ENCODE data around the gene COL5A1. TPM values are rescaled to one million over a fixed set of nuclear protein-coding genes. Genes with fewer than 3 reads are reported as not detected.
"Not testable (repeated sequence)": the region's sequence is repeated elsewhere in the genome, so short reads cannot be mapped to it uniquely, and the experiment has no call there.

COL5A1 gene
- total RNA-seq, 1 donor from 2014 or later: 0.14 TPM

DNA sequence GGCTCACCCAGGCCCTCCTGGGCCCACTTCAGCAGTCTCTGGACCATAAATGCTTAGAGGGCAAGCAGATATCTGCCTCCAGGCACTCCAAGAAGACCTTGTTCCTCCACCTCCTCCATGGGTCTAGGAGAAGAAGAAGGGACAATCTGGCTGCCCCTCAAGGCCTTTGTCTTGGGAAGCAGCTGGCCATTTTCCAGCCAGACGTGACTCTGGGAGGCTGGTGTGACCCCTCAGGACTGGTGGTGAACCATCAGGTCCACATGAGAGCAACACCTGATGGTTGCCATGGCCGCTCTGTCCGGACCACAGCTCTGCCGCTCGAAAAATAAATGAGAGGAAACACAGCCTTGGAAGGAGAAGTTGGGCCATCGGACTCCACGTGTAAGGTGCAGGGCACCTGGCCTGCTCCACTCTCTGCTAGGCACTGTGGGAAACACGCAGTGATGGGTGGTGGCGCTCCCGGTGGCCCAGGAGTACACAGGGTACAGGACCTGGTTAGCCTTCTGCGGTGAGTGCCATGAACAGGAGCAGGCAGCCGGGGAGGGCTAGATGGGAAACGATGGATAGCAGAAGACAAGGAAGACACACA lies 3.0 kb upstream of the COL5A1 start:
- intact Hi-C loops (cut with micrococcal nuclease): no loop called here

DNA sequence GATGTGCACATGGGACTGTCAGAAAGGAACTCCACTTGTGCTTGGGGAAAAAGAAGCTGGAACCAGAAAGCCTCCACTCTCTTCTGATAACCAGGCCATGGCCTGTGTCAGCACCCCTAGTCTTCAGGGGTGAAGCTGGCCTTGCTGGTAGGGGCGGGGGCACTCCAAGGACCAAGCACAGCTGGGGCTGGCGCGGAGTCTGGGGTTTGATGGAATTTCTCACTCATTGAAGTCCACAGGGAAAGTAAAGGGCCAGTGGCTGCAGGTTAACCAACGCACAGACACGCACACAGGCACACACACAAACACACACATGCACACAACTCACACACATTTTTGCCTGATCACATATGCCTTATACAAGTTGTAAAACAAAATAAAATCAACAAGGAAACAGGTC lies 1.6 kb upstream of the COL5A1 start:
- intact Hi-C loops (cut with micrococcal nuclease): no loop called here

DNA sequence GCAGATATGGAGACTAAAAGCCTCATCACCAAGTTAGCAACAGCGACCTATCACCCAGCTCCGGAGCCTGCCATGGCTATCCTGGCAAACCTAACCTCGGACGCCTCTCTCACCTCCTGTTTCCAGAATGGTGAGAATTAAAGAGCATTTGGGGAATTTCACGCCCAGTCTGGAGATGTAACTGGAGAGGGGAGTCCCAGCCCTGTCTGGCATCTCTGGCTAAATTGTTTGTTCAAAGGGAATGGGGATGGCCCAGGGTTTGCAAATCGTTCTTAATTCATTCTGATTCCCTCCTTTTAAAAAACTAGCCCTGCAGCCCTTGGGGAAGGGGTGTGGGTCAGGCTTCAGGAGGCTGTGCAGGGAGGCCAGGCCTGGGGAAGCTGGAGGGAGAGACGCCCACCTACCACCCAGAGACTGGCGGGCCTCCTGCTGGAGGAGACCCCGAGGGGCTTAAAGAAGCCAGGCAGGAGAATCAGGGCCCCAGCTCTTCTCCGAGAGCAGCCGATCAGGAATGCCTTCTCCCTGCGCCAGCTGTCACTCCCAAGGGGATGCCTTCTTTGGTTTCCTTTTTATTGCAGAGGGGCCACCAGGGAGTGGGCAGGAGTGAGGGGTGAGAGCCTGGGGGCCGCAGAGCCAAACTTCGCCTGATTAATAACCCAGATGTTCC lies 964 bp upstream of the COL5A1 start:
- intact Hi-C loops (cut with micrococcal nuclease): no loop called here

DNA sequence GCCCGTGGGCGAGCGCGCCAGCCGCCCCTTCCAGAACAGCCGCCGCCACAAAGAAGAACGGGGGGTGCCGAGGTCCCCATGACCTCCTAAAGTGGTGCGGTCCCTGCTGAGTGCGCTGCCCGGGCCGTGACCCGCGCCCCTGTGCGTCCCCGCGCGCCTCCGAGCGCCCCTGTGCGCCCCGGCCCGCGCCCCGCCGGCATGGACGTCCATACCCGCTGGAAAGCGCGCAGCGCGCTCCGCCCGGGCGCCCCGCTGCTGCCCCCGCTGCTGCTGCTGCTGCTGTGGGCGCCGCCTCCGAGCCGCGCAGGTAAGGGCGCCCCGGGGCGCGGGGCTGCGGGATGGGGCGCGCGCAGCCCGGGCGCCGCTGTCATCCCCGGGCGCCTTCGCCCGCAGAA lies 384 bp downstream of the COL5A1 start:
- intact Hi-C loops (cut with micrococcal nuclease): no loop called here

DNA sequence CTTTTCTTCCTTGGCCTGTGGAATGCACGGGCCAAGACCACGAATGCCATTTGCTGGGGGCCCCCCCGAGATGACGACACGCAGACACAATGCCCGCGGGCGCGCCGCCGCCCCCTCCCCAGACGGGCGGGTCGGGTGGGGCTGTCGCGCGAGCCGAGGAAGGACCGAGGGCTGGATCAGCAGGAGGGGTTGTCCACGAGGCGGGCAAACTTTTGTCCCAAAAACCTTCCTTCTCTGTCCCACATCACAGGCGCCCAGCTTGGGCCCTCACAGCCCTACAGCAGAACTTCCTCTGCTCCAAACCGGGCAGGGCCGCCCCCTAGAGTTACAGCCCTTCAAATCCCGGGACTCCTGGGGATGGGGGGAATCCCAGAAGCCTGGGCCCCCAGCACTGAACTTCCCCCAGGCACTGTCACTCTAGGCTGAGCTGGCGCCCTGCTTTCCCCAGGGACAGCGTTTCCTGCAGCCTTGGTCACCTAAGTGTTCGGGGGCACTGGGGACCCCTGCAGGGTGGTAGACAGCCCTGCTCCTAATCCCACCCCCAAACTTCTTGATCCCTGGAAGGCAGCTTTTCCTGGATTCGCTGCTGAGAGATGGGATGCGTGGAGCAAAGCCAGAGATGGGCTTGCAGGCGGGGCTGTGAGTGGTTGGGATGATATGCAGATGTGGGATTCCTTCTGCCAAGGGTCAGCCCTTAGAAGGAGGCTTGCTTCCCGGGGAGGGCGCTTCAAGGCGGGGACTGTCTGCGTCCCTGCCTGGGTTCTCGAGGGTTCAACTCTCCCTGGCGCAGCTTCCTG lies 980 bp downstream of the COL5A1 start:
- intact Hi-C loops (cut with micrococcal nuclease): no loop called here

DNA sequence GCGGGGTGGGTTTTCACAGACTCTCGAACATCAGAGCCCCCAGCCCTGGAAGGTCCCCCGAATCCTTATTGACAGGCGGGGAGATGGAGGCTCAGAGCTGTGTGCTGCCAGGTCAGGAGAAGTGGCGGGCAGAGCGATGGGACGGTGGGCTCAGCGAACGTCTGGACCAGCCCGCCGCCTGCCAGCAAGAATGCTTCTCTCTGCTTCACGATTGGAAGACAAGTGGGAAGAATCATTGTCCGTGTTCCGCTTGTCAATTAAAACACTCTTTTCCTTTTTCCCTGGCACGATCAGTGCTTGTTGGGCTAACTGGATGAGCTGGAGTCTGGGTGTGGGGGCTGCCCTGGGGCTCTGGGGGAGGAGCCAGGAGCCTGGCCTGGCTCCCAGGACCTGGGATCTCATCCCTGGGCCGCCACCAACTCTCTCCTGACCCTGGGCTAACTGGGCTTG lies 1.6 kb downstream of the COL5A1 start:
- intact Hi-C loops (cut with micrococcal nuclease): no loop called here

DNA sequence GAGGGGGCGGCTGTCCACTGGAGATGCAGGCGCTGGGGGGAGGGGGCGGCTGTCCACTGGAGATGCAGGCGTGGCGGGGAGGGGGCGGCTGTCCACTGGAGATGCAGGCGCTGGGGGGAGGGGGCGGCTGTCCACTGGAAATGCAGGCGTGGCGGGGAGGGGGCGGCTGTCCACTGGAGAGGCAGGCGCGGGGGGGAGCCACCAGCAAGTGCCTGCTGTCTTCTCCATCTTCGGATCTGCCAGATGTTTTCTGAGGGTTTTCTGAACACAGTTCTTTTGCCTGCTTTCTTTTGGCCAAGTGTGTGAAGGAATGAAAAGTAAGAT lies 2.8 kb downstream of the COL5A1 start:
- intact Hi-C loops (cut with micrococcal nuclease): not testable (repeated sequence)

DNA sequence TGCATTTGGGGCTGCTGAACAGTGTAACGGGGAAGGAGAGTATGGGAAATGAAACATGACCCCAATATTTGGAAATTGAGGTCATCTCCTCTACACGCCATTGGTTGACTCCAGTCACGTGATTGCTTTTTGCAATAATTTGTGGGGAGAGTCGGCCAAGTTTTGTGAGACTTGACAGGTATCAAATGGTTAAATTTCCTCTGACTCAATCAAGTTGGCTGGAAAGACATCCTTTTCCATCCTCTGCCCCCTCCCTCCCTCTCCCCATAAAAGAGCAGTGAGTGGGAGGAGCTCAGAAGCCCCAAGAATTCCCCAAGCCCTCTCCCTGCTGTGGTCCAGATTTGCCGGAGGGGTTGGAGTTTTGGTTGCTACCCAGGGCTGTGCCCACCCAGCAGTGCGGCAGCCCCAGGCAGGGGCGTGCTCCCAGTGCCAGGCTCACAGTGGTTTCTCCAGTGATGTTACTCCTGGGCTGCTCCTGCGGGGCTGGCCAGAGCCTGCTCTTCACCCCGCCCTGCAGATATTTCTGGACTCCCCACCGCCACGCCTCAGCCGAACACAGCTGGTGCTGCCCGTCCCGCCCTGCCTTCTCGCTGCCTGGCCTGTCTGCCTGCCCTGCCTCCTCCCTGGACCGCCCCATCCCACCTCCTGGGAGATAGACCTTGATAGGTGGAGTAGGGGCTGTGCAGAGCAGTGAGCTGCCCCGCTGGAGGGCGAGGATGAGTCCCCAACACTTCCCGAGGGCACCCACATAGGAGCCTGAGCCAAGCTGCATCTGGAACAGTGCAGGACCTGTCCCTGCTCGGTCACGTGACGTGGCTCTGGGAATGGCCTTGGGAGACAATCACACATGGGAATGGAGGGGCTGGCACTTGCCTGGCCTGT lies 3.4 kb downstream of the COL5A1 start:
- intact Hi-C loops (cut with micrococcal nuclease): no loop called here

DNA sequence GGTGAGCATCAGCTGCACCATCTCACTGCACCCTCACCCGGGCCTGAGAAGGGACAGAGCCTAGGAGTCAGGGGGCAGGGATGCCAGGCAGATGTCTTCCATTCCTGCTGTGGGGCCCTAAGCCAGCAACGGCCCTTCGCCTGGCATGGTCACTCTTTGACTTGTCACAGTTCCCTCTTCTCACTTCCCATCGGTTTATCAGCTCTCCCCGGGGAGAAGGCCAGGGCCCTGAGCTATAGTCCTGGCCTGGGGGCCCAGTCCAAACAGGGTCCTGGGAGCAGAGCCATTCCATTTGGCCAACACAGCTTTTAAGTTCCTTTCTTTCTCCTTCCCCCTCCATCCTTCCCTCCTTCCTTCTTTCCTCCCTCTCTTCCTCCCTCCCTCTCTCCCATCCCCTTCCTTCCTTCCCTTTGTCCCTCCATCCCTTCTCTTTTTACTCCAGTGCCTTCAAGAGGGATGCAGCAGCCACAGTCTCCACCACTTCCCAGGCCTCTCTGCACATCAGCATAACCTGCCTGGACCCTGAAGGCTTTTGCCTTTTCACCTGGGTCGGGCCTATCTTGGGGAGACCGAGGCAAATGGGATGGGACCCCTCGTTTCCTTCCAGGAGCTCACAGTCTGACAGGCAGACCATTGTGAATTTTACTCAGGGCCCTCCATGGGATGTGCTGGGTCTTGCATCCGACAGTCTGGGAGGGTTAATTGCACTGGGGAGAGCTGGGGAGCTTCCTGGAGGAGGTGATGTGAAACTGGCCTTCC lies 4.2 kb downstream of the COL5A1 start:
- intact Hi-C loops (cut with micrococcal nuclease): no loop called here

DNA sequence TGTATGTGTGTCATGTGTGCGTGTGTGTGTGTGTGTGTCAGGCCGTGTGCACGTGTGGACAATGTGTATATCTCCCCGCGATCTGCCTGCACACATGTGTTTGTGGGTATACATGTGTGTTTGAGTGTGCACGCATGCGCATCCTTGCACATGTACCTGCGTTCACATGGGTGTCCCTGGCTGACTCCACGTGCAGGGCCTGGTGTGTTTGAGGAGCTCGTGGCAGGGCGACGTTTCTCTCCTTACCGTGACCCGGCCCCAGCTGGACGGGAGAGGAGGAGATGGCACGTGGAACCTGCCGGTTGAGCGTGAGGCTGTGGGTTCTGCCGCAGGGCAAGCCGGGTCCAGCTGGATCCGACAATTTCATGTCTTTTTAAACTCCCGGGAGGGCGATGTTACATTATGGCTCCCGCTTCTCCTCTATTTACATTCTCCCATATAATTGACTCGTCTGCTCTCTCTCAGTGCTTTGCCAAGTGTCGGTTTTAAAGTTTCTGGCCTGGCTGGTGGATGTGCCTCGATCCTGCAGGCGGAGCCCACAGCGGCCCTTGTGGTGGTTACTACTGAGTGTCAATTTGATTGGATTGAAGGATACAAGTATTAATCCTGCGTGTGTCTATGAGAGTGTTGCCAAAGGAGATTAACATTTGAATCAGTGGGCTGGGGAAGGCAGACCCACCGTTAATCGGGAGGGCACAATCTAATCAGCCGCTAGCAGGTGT lies 5.9 kb downstream of the COL5A1 start:
- intact Hi-C loops (cut with micrococcal nuclease): no loop called here

DNA sequence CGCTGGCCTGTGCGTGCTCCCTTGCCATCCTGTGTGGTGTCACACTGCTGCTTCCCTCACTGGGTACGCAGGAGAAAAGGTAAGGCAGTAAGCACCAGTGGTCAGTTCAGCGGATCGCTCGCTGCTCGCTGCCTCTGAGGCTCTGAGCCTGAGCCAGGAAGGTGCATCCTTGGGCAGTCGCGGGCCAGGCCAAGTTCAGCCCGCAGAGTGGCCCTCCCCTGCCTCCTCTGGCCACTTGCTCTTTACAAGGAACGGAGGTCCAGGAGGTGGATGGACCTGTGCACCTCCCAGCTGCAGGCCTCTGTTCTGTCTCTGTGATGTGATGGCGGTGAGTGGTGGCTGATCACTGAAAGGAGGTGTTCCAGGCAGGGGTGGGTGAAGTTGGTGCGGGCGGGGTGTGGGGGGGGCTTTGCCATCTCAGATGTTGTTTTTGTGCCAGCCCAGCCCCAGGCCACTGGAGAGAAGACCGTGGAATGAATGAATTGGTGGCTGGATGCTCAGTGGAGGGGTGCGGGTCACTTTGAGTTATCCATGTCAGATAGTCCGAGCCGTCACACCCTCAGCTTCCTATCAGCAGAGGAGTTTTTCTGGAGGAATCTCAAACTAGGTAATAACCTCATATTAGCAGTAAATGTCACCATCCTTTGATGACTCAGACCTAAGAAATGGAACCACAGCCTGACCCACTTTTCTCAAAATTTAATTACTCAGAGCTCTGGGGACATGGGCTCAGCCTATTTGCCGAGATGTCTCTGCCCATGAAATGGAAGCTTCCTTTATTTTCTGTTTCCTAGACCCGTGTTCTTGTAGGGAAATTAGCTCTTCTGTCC lies 7.3 kb downstream of the COL5A1 start:
- intact Hi-C loops (cut with micrococcal nuclease): no loop called here

DNA sequence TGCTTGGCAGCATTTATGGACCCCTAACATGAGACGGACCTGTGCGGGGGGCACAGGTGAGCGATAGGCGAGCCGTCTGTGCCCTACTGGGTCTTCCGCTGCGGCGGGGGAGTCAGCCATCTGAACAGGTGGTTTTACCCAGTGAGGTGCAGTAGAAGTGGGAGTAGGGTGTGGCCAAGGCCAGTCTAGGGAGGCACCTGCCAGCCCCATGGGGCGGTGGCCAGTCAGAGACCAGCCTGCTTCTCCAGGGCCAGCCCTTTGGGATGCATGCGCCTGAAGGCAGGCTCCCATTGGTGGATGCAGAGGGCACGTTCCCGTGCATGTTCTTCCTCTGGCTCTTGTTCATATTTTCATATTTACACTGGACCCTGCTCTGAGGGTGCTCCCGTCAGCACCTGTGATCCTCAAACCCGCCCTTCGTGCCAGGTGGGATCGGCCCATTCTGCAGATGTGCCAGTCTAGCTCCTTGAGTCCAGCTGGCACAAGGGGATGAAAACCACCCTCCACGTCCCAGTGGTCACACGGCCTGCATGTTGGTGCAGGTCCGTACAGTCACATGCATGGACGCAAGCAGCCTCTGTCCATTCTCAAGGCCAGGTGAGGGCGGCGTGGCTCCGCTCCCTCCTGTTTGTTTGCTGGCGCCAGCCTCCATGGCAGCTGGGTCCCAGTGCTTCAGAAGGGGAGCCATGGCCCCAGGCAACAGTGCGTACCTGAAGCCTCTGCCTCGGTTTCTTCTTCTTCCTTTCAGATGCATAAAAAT lies 9.0 kb downstream of the COL5A1 start:
- intact Hi-C loops (cut with micrococcal nuclease): no loop called here

DNA sequence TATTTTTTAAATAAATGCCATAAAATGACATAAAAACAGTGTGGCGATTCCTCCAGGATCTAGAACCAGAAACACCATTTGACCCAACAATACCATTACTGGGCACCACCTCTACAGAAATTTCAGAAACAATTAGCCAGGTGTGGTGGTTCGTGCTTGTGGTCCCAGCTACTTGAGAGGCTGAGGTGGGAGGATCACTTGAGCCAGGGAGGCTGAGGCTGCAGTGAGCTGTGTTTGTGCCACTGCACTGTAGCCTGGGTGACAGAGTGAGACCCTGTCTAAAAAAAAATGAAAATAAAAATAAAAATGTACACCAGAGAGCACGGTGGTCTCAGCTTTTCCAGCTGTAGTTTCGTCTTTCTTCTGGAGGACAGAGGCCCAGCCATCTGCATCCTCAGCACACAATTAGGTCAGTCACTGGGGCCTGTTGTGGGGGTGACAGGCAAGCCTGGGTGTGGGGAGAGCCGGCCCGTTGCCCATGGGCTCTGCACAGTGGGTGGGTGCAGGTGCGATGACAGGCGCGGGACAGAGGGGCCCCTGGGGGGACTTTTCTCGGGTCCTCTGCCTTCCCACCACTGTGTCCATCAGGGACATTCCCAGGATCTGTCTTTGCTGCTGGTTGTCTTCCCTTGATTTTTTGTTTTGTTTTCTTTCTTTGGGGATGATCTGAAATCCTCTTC lies 9.8 kb downstream of the COL5A1 start:
- intact Hi-C loops (cut with micrococcal nuclease): no loop called here

DNA sequence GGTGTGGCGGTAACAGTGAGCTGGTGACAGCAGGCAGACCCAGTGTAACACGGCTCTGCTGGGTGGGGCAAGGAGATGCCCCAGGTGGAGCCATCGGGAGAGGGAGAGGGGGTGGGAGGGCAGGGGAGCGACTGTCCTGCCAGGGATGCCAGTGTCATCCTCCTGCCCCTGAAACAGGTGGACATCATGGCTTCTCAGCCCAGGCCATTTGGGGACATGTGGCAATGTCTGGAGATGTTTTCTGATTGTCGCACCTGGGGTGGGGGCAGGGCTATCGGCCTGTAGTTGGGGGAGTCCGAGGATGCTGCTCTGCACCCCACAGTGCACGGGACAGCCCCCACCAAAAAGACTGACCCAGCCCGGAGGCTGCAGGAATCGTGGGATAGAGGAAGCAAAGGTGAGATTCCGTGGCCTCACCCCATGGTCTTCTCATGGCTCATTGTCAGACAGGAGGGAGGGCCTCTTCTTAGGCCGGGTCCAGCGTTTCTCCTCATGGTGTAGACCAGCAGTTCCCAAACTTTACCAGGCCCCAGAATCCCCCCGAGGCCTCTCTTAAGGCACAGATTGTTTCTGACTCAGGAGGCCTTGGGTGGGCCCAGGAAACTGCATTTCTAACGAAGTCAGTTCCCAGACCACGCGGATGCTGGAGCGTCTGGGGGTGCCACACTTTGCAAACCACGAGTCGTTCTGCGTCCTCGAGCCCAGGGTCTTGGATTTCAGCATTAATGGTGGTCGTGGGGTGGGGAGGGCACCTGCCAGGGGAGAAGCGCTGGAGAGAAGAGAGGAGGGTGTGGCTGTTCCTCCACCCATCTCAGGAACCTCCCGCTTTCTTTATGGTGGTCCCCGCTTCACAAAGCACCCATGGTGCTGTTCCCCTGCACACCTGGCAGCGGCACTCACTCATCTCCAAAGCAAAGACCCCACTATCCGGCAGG lies 11.0 kb downstream of the COL5A1 start:
- intact Hi-C loops (cut with micrococcal nuclease): no loop called here

DNA sequence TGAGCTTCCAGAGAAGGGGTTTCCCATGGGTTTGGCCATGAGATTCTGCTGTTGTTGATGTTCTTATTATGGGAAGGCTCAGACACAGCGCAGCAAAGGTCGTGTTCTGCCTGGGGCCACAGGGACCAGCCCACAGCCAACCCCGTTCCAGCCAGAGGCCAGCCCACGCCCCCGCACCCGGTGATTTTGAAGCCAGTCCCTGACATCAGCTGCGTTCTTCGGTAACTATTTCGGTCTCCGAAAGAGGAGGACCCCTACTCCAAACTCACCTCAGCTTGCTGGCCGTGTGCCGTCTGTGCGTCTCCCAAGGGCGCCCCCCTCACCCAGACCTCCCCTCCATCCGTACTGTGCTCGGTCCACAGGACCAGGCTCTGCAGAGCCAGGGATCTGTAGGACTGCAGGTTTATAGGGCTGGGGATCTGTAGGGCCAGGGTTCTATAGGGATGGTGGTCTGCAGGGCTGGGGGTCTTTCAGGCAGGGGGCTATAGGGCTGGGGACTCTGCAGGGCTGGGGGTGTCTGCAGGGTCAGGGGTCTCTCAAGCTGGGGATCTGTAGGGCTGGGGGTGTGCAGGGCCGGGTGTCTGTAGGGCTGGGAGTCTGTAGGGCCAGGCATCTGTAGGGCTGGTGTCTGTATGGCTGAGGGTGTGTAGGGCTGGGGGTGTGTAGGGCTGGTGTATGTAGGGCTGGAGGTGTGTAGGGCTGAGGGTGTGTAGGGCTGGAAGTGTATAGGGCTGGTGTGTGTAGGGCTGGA lies 11.8 kb downstream of the COL5A1 start:
- intact Hi-C loops (cut with micrococcal nuclease): no loop called here

DNA sequence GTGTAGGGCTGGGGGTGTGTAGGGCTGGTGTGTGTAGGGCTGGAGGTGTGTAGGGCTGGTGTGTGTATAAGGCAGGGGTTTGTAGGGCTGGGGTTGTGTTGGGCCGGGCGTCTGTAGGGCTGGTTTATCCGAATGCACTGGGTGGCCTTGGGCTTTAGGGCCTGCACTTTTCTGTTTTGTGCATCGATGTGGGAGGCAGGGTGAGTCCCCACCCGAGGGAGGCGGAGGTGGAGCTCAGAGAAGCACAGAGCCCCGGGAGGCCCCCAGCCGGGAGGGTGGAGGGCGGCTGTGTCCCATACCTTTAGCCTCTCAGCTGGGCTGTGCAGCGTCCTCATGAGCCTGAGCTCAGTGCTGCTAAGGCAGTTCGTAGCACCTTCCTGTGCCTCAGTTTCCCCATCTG lies 13.5 kb downstream of the COL5A1 start:
- intact Hi-C loops (cut with micrococcal nuclease): no loop called here

All from T-helper 2 cell treated with Interferon-gamma antibody and Interleukin-4, amounts not matched to agents 100 ng/mL and 5 ng/mL, for 36 hours (primary cell).